Tracheal epithelial cell (primary cell): ENCODE data around the gene UNC45B. TPM values are rescaled to one million over a fixed set of nuclear protein-coding genes. Genes with fewer than 3 reads are reported as not detected.

ENCODE experiments used
- total RNA-seq: library from RNA; depleted of rRNA; stranded (reverse); fragments of >200 nt; gene quantifications from 2 replicates; pipeline ENCODE4 v1.2.1, GENCODE V29; 2014

UNC45B gene
- not detected in 2 replicates for total RNA-seq

DNA sequence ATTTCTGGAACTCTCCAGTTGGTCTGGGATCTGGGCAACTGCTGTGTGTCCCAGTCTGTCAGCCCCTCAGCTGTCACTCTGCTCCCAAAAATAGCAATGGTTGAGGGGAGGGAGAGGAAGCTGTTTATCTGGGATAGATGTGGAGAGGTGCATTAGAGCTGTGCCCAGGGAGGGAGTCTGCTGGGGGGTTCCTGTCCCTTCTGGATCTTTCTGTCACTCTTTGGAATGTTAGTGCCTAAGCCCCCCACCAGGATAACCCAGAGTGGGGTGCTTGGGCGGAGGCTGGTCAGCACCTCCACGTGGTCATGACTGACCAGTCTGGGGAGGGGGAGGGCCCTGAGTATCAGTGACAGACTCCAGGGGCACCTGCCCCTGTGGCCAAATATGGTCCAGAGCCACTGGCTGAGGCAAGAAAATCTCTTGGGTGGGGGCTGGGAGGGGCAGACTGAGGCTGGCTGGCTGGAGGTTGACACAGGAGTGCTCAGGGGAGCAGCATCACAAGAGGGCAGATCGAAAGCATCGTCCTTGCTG lies at the start of gene UNC45B:
Gene UNC45B (plus strand): TSS at position 443 of the 531 bp plus-strand sequence. CDS start 447 bp downstream, outside the sequence.

DNA sequence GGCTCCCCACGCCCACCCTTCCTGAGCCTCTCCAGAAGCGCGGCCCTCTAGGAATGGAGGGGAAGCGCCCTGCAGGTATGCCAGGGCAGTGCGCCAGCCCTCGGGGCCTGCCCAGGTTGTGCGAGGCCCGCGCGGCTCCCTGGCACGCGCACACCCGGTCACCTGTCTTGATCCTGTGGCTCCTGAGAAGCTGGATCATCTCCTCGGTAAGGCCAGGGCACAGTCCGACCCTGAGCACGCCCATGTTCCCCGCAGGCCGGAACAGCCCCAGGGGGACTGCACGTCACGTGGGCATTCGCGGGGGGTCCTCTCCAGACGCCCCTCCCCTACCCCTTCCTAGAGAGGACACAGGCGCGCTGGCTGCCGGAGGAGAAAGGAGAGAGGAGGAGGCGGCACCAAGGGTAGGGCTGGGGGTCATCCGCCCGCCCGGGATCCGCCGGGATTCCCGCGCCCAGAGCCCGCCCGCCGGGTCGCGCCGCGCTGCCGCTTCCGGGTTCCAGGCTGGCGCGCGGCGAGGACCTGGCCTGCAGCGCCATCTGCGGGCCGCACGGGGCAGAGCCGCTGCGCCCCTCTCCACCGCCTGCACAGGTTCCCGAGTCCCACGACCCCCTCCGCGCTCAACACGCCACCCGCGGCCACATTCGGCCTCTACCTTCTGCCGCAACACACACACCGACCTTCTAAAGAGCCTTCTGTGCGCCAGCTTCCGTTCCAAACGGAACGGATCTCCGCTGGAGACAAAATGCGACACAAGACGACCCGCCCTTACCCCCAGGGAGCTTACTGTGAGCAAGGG lies 28.0 kb upstream of the UNC45B start, which contains the start of gene RAD51D:
Gene RAD51D (minus strand): TSS at position 491 of the 796 bp plus-strand sequence. CDS start 247 bp downstream, at position 244.

GRCh38 chr17:35121315-35121714 lies 26.3 kb upstream of the UNC45B start, which contains the start of gene FNDC8:
Gene FNDC8, plus strand, starts transcription at chr17:35121615. Its CDS starts 79 bp downstream, at chr17:35121694.

DNA sequence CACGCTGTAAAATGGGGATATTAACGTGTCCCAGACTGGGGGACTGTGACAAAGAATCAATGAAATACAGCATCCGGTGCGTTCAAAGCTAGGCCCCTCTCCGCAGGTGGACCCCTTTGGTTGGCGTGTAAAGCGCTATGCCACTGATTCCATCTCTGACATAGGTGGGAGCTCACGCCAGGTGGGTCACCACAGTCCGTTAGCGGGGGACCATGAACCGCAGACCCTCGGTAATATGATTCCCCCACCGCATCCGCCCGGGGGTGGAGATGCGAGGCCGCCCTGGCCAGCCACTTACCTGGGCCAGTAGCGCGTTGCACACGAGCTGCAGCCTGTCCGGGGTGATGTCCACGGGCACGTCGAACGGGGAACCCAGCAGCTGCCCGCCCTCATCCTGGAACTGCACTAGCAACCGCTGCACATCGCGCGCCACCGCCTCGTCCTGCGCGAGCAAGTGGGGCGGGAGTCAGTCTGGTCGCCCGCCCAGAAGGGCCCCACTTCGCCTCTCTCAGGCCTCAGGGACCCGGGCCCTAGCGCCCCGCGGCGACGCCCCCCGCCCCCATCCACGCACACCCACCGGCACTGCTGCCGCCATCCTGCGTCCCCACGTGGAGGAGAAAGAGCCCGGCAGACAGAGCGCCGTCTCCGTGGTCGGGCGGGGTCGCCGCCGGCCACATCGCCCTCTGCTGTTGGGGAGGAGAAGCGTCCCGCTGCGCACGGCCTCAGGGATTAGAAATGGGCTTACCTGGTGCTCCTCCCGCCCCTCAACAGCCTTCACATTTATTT lies 5.7 kb upstream of the UNC45B start, which contains the start of gene NLE1:
Gene NLE1 (minus strand): TSS at position 623 of the 786 bp plus-strand sequence. CDS start 28 bp downstream, at position 595.

GRCh38 chr17:35194001-35194400 lies 46.4 kb downstream of the UNC45B start, which contains the start of gene SLC35G3:
Gene SLC35G3, minus strand, starts transcription at chr17:35194393. Its CDS starts 86 bp downstream, at chr17:35194307.

Other genes starting within 250 kb of the UNC45B start
- gene CCT6B, start 186.4 kb upstream of the UNC45B start, total RNA-seq = 0.64 and 0.72 TPM in 2 replicates
- gene ZNF830, start 186.3 kb upstream of the UNC45B start, total RNA-seq = 10.6 and 12.4 TPM in 2 replicates
- 24.6 and 26.4 TPM in 2 replicates for gene LIG3, start 167.3 kb upstream of the UNC45B start, total RNA-seq
- 8.4 and 13.2 TPM in 2 replicates for gene RFFL, start 84.1 kb upstream of the UNC45B start, total RNA-seq
- 1.9 and 4.1 TPM in 2 replicates for gene RAD51D, start 28.0 kb upstream of the UNC45B start, total RNA-seq
- gene FNDC8, start 26.2 kb upstream of the UNC45B start, total RNA-seq = not detected in 2 replicates
- gene NLE1, start 5.5 kb upstream of the UNC45B start, total RNA-seq = 32.4 and 46.7 TPM in 2 replicates
- not detected in 2 replicates for gene SLC35G3, start 46.6 kb downstream of the UNC45B start, total RNA-seq
- 61.0 and 64.6 TPM in 2 replicates for gene SLFN5, start 95.3 kb downstream of the UNC45B start, total RNA-seq
- gene SLFN11, start 225.8 kb downstream of the UNC45B start, total RNA-seq = 4.3 and 9.6 TPM in 2 replicates